Muscle layer of duodenum (tissue), 2 donors: ENCODE results near the gene AIFM1.

Experiments used
- H3K27ac ChIP-seq: one replicate; pipeline ENCODE4 v1.7.0; 2013; ENCODE audit warnings: mild to moderate bottlenecking, low read length
- H3K27me3 ChIP-seq: one replicate; pipeline ENCODE4 v1.7.0; 2013; ENCODE audit warnings: low read depth, mild to moderate bottlenecking, control low read depth, low read length
- H3K36me3 ChIP-seq, 2 donors: one replicate each; pipeline ENCODE4 v1.7.0; 2013; ENCODE audit warnings: low read length in 2 of 2, control low read depth in 1 of 2, mild to moderate bottlenecking in 1 of 2; ENCODE audit not compliant: insufficient read depth in 2 of 2, control insufficient read depth in 1 of 2
- H3K4me1 ChIP-seq, 2 donors: one replicate each; pipeline ENCODE4 v1.7.0; 2013; ENCODE audit warnings: low read length in 2 of 2, mild to moderate bottlenecking in 2 of 2, control low read depth in 1 of 2, moderate library complexity in 1 of 2; ENCODE audit not compliant: insufficient read depth in 2 of 2, control insufficient read depth in 1 of 2
- H3K4me3 ChIP-seq, 2 donors: one replicate each; pipeline ENCODE4 v1.7.0; 2013; ENCODE audit warnings: low read length in 2 of 2, low read depth in 1 of 2, mild to moderate bottlenecking in 1 of 2
- H3K9me3 ChIP-seq, 2 donors: one replicate each; pipeline ENCODE4 v1.7.0; 2013; ENCODE audit warnings: low read length in 2 of 2, control low read depth in 1 of 2, mild to moderate bottlenecking in 1 of 2; ENCODE audit not compliant: control insufficient read depth in 1 of 2
- donor health status: healthy.

AIFM1 gene

DNA sequence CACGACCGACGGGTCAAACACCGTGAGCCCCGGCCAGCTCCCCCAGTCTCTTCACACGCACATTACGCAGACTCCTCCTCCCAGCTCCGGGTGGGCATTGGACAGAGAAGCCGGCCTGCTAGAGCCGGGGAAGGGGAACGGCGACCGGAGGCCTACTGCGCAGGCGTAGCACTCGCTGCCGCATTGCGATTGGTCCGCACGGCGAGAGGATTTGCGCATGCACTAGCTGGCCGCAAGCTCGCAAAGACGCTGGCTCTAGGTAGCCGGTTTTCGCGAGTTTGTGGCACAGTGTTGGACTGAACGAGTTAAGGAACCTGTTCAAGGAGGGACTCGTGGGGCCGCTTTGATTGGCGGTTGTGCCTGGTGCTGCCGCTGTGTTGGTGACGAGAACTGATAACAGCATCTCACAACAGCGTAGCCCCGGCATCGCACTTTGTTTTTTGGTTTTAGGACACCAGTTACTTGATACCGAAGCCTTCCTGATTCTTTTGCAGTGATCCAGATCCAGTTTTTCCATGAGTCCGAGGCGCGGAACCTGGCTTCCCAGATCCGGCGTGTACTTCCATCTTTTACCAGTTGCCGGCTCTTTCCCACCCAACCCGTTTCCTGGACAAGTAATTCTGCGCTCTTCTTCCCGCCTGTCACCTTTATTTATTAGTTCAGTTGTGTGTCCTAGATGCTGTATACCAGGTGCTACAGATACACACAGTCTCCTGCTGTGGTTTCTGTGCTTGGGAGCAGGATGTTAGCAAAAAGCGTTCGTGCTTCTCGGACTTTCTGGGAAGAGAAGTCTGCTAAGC is at the start of gene AIFM1:
Gene AIFM1, minus strand, starts transcription at position 139 of the 800 bp plus-strand sequence. CDS start 185 bp downstream, outside the sequence.
- H3K4me3 ChIP-seq = peak within 1 kb of the TSS; percentile 68 to 77

DNA sequence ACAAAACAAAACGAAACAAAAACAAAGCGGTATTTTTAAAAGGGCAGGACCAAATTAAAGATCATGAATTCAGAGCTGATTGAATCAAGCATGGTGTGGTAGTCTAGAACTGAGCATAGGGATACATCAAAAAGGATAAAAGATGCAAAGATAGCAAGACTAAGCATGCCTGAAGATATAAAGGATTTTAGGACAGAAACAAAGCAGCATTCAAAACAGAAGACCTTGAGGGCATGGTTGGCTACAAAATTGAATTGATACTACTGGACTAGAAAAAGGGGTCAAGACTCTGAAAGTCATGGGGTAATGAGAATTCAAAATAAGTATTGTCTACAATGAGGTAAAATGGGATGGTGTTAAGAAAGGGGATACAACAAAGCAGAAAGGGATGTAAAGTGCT is 47.7 kb upstream of the AIFM1 start:
- H3K9me3 ChIP-seq = no peaks in the 10 kb centered on the region
- no peaks in the 10 kb centered on the region for H3K4me1 ChIP-seq
- no peaks in the 10 kb centered on the region for H3K27me3 ChIP-seq
- H3K27ac ChIP-seq = no peak overlapping the region
- peaks cover 0 to 7% of the 10 kb centered on the region in 2 donors for H3K36me3 ChIP-seq
- H3K4me3 ChIP-seq = no peak overlapping the region

More for the DNA sequence above, at the start of gene AIFM1:
- Histone ChIP-seq H3K9me3 (no peaks in the 10 kb centered on the region), H3K27ac (peak within 1 kb of the TSS; percentile 88), H3K27me3 (no peaks in the 10 kb centered on the region), H3K36me3 (no peaks in the 10 kb centered on the region), H3K4me1 (peaks cover 0 to 9% of the 10 kb centered on the region in 2 donors)

DNA sequence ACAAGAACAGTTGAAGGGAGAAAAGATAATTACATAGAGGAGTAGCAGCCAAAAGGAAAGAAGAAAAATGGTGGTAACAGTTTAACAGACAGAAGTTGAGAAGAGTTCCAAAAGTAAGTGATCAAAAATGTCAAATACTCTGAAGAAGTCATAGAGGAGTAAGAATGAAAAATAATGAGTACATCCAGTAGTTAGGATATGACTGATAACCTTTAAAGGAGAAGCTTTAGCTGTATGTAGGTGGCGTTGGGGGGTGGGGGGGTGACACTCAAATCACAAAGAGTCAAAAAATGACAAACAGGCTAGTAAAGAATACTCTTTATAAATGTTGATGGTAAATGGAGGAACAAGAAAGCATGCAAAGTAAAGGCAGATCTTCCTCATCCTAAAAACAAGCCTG is 46.7 kb upstream of the AIFM1 start:
- H3K4me1 ChIP-seq = no peaks in the 10 kb centered on the region
- H3K27me3 ChIP-seq = no peaks in the 10 kb centered on the region
- H3K9me3 ChIP-seq = no peaks in the 10 kb centered on the region
- H3K36me3 ChIP-seq = peaks cover 0 to 7% of the 10 kb centered on the region in 2 donors
- H3K27ac ChIP-seq = no peak overlapping the region
- no peak overlapping the region for H3K4me3 ChIP-seq

DNA sequence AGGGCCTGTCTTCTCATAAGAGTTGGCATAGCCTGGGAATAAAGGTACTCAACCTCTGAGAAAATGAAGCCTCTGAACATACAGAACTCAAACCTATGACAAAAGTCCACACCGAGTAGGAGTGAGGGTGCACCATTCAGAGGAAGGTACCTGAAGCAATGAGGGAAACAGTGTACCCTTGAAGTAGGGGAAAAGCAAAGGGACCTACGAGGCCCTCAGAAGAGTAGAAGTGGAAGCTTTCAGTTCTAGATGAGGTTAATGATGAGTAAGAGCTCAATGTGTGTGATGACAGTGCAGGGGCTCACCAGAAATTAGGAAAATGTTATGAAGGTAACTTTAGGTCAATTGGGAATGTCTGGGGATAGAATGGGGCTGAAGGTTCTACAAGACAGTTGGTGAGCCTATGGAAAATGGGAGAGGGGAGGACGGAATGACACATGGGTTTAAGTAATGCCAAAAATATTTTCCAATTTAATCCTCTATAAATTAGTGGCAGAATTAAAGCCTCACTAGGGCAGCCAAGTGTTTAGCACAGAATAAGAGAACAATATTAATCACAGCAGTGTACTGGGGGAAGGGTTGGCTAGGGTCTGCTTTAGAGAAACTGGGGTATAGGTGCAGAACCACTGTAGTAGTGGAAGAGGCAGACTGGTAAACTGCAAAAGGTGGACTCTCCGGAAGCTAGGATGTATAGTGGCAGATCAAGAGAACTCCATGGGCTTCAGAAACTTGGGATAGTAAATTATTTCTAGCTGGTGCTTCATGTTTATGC is 46.0 kb upstream of the AIFM1 start:
- no peaks in the 10 kb centered on the region for H3K9me3 ChIP-seq
- H3K27ac ChIP-seq = no peak overlapping the region
- peaks cover 0 to 4% of the 10 kb centered on the region in 2 donors for H3K36me3 ChIP-seq
- H3K4me3 ChIP-seq = no peak overlapping the region
- no peaks in the 10 kb centered on the region for H3K4me1 ChIP-seq
- H3K27me3 ChIP-seq = no peaks in the 10 kb centered on the region

DNA sequence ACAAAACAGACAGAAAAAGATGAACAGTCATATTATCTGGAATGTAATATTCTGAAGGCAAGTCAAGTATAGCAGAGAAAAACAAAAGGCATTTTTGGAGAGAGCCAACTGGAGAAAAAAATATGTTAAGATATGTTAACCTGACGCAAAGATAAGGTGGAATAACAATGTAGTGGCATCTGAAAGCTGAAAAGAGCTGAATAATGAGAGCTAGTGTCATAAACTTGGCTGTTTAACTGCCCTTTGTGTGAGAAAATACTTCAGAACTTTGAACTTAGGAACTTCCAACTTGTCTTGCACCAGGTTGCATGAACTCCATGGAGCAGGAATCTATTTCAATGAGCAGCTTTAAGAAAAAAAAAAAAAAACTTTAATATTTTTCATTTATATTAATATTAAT is 39.0 kb upstream of the AIFM1 start:
- Histone ChIP-seq H3K9me3 (no peaks in the 10 kb centered on the region), H3K4me1 (no peaks in the 10 kb centered on the region), H3K36me3 (no peaks in the 10 kb centered on the region), H3K27ac (no peak overlapping the region), H3K4me3 (no peak overlapping the region), H3K27me3 (no peaks in the 10 kb centered on the region)

DNA sequence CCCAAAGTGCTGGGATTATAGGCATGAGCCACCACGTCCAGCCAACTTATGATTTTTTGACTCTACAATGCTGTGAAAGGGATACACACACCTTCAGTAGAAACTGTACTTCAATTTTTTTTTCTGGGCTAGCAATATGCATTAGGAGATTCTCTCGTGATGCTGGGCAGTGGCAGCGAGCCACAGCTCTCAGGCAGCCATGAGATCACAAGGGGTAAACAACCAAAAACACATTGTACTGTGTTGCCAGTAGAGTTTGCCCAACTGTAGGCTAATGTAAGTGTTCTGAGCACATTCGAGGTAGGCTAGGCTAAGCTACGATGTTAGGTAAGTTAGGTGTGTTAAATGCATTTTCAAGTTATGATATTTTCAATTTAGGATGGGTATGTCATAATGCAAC is 31.8 kb upstream of the AIFM1 start:
- Histone ChIP-seq H3K4me1 (no peaks in the 10 kb centered on the region), H3K4me3 (no peak overlapping the region), H3K27ac (no peak overlapping the region), H3K9me3 (no peaks in the 10 kb centered on the region), H3K27me3 (no peaks in the 10 kb centered on the region), H3K36me3 (no peaks in the 10 kb centered on the region)

DNA sequence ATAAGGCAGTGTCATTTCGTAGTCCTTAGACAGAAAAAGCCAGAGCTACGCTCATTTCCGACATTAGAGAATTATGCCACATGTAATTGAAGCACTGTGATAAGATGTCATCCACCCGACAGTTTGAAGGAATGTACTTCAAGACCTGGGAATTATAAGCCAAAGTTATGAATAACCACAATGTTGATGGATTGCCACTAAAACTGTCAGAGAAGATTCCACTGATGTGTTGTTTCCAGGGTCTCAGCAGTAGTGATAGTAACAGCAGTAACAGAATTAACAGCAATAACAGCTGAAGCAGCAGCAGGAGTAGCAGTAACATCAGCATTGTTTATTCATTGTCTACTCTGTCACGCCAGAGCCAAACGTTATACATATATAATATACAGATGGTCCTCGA is 30.8 kb upstream of the AIFM1 start:
- Histone ChIP-seq H3K4me3 (no peak overlapping the region), H3K9me3 (no peaks in the 10 kb centered on the region), H3K27ac (no peak overlapping the region), H3K27me3 (no peaks in the 10 kb centered on the region), H3K4me1 (no peaks in the 10 kb centered on the region), H3K36me3 (no peaks in the 10 kb centered on the region)

DNA sequence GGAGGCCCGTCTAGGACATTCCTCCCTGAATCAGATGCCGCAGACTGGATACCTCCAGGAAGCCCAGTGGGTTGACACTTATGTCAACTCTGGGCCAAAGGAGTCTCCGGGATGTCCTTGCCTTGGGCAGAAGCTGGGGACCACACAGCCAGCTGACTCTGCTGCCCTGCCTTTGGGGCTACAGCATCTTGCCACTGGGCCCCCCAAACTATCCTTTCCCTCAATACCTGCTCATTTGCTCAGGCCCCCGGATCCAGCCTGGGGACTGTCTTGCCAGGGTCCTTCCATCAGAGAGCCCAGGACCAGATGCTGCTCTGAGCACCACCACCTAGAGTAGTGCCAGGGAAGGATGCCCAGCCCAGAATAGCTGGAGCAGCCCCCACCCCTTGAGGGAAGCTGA is 25.2 kb upstream of the AIFM1 start:
- Histone ChIP-seq H3K4me3 (no peak overlapping the region), H3K36me3 (no peaks in the 10 kb centered on the region), H3K4me1 (no peaks in the 10 kb centered on the region), H3K27me3 (no peaks in the 10 kb centered on the region), H3K27ac (no peak overlapping the region), H3K9me3 (no peaks in the 10 kb centered on the region)

DNA sequence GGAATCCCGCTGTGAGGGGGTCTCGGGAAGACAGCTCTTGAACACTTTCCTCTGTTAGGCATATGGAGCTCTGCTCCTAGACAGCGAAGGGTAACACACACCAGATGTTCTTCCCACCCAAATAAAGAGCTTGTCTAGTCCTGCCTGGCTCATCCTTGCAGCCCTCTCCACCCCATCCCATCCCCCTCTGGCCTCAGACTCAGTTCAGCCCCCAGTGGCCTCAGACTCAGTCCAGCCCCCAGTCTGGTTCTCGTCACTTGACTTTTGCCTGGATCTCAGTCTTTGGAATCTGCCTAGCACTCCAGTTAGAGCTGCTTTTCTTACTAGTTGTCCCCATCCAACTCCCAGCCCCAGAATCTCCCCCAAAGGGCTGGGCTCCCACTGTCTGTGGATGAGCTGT is 21.0 kb upstream of the AIFM1 start:
- no peaks in the 10 kb centered on the region for H3K36me3 ChIP-seq
- no peaks in the 10 kb centered on the region for H3K4me1 ChIP-seq
- no peaks in the 10 kb centered on the region for H3K27me3 ChIP-seq
- H3K27ac ChIP-seq = no peak overlapping the region
- H3K4me3 ChIP-seq = no peak overlapping the region
- no peaks in the 10 kb centered on the region for H3K9me3 ChIP-seq

DNA sequence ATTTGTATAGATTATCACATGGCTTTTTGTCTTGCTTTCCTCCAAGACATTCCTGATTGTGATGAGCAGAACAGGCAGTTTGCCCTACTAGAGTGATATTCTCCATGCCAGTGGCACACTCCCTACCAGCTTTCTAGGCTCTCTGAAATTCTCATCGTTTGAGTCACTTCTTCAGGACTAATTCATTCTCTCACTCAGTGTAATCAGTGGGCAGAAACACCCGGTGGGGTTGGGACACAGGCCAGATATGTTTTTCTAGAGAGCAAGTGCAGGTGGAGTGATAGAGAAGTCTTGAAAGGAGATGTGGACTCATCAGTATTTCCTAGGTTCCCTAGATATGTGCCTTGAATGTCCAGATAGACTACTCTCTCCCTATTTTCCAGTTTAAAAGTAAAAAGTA is 19.2 kb upstream of the AIFM1 start:
- Histone ChIP-seq H3K27me3 (no peaks in the 10 kb centered on the region), H3K4me3 (no peak overlapping the region), H3K36me3 (no peaks in the 10 kb centered on the region), H3K9me3 (no peaks in the 10 kb centered on the region), H3K4me1 (no peaks in the 10 kb centered on the region), H3K27ac (no peak overlapping the region)

DNA sequence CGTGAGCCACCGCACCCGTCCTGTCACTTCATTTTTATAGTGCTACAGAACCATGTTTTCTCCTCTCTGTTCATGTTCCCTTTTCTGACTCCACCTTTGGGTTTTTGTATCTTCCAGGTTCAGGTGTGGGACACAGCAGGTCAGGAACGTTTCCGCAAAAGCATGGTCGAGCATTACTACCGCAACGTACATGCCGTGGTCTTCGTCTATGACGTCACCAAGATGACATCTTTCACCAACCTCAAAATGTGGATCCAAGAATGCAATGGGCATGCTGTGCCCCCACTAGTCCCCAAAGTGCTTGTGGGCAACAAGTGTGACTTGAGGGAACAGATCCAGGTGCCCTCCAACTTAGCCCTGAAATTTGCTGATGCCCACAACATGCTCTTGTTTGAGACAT is 18.5 kb upstream of the AIFM1 start:
- Histone ChIP-seq H3K4me1 (no peaks in the 10 kb centered on the region), H3K36me3 (no peaks in the 10 kb centered on the region), H3K27ac (no peak overlapping the region), H3K27me3 (no peaks in the 10 kb centered on the region), H3K4me3 (no peak overlapping the region), H3K9me3 (no peaks in the 10 kb centered on the region)
